ENCODE data around the gene NCAPG2. TPM values are rescaled to one million over a fixed set of nuclear protein-coding genes. Genes with fewer than 3 reads are reported as not detected.

Gene NCAPG2
- total RNA-seq, 4 donors from 2014 or later = 7.3 to 23.1 (median 13.7) TPM

DNA sequence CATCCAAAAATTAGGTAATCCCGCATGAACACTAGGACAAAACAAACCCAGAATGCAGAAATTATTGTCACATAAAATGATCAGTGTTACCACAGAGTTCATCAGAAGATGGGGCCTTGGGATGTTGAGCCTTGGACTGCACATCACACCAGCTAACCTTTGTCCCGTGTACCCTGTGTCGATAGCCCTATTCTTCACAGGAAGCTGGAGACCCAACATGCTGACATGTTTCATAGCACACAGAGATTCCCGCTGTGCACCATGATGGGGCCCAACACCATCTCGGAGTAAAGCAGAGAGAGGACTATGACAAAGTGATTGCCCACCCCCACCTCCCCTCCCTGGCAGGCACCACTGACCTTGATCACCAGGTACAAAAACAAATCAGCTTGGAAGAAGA, 121.5 kb downstream of the NCAPG2 start:
- H3K9me3 ChIP-seq = peaks cover 0 to 19% (median 0%) of the 10 kb centered on the region in 3 donors
- H3K4me1 ChIP-seq = peaks cover 15 to 24% (median 16%) of the 10 kb centered on the region in 3 donors
- TF ChIP-seq, protein P1, sequence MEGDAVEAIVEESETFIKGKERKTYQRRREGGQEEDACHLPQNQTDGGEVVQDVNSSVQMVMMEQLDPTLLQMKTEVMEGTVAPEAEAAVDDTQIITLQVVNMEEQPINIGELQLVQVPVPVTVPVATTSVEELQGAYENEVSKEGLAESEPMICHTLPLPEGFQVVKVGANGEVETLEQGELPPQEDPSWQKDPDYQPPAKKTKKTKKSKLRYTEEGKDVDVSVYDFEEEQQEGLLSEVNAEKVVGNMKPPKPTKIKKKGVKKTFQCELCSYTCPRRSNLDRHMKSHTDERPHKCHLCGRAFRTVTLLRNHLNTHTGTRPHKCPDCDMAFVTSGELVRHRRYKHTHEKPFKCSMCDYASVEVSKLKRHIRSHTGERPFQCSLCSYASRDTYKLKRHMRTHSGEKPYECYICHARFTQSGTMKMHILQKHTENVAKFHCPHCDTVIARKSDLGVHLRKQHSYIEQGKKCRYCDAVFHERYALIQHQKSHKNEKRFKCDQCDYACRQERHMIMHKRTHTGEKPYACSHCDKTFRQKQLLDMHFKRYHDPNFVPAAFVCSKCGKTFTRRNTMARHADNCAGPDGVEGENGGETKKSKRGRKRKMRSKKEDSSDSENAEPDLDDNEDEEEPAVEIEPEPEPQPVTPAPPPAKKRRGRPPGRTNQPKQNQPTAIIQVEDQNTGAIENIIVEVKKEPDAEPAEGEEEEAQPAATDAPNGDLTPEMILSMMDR (IDR thresholded peaks at IDR 0.05) = no peak
- TF ChIP-seq POLR2A (IDR thresholded peaks at IDR 0.05) = no peak
- WGBS, 2 donors = 81 to 85% methylated on average over 4 to 5 of the region's 5 CpGs
- H3K4me3 ChIP-seq = no peak overlapping the region
- no peaks in the 10 kb centered on the region for H3K36me3 ChIP-seq
- intact Hi-C loops (cut with DNase I) = no loop called here
- peaks cover 0 to 74% (median 12%) of the 10 kb centered on the region in 4 donors for H3K27me3 ChIP-seq
- no peak overlapping the region for H3K27ac ChIP-seq
- no peak for DNase-seq

DNA sequence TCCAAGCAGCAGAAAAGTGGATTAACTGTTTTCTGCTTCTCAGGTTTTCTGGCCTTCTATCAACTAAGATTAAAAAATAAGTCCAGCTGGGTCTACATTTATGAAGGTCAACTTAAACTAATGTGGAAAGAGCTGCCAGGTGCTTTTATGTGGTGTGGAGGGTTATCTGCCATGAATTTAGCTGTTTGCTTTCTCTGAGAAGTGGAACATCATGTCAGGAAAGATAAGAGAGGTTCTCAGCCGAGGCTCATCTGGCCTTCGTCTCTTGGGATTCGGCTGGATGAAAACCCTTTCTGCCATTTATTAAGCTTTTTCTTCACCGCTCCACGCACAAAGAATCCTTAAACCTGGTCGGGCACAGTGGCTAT, 122.5 kb downstream of the NCAPG2 start:
- Histone ChIP-seq H3K27me3 (peaks cover 0 to 65% (median 12%) of the 10 kb centered on the region in 4 donors), H3K27ac (no peak overlapping the region), H3K4me1 (peaks cover 10 to 15% (median 13%) of the 10 kb centered on the region in 3 donors), H3K4me3 (no peak overlapping the region), H3K36me3 (no peaks in the 10 kb centered on the region), H3K9me3 (peaks cover 0 to 19% (median 0%) of the 10 kb centered on the region in 3 donors)
- DNase-seq = no peak
- intact Hi-C loops (cut with DNase I) = no loop called here
- no peak for TF ChIP-seq POLR2A (IDR thresholded peaks at IDR 0.05)
- TF ChIP-seq, protein P1 (IDR thresholded peaks at IDR 0.05) = no peak
- WGBS, 2 donors = 75 to 81% methylated on average over 6 of the region's 6 CpGs

DNA sequence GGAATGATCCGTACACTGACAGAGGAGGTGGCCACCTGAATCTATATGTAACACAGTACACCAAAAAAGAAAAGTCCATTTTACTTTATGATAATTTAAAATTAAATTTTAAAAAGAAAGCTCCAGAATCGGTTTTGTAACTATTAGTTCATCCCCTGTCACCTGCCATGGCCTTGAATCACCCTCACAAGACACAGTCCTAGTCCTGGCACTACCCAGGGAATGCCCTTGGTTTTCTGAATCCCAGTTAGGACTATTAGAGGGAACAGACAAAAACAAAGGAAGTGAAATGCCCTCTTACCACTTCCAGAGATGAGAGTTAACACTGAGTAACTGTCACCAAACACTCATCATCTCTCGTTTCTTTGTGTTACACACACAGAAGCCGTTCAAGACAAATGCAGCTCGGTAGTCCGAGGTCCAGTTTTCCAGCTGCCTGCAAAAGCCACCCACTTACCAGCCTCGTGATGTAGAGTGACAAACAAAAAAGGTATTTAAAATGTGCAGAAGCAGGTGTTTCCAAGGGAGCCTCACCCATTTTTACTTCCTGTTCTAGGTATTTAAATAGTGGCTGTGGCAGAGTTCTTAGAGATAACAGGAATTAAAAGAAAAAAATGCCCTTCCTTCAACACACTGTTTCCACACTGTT, 123.0 kb downstream of the NCAPG2 start:
- Histone ChIP-seq H3K9me3 (peaks cover 0 to 19% (median 0%) of the 10 kb centered on the region in 3 donors), H3K4me1 (peaks cover 5 to 10% (median 8%) of the 10 kb centered on the region in 3 donors), H3K27ac (no peak overlapping the region), H3K27me3 (peaks cover 0 to 60% (median 12%) of the 10 kb centered on the region in 4 donors), H3K36me3 (no peaks in the 10 kb centered on the region), H3K4me3 (no peak overlapping the region)
- DNase-seq = no peak
- no peak for TF ChIP-seq POLR2A (IDR thresholded peaks at IDR 0.05)
- TF ChIP-seq, protein P1 (IDR thresholded peaks at IDR 0.05) = no peak
- intact Hi-C loops (cut with DNase I) = no loop called here
- WGBS, 2 donors = 47 to 52% methylated on average over 7 of the region's 7 CpGs

Small RNA genes within 50 kb of the gene (small RNA-seq; reads per million reads assigned to genes)
- 0 reads per million in 4 donors for gene MIR5707
- gene THAP5P1 = 0 reads per million in 4 donors

Other genes with a start within 250 kb of the NCAPG2 start
- gene PTPRN2, start 117.0 kb downstream of the NCAPG2 start, total RNA-seq = 1 to 10 TPM in 2 of 4 donors, under 1 TPM in 2; 0.38 to 2.7 (median 1.0) TPM
- 10 to 100 TPM; 52.1 to 94.2 (median 60.5) TPM for gene ESYT2, start 124.7 kb upstream of the NCAPG2 start, total RNA-seq
- 10 to 100 TPM in 1 of 4 donors, 1 to 10 TPM in 3; 6.4 to 15.1 (median 7.3) TPM for gene DYNC2I1, start 151.8 kb upstream of the NCAPG2 start, total RNA-seq